ENCODE data around the gene HMGCR. TPM values are rescaled to one million over a fixed set of nuclear protein-coding genes. Genes with fewer than 3 reads are reported as not detected.

HMGCR gene
- total and polyA plus RNA-seq, 2 of the 8 experiments (the other 6 are each of a cell fraction or from before 2014, with no cell fraction given), result 45.8 to 199 TPM

DNA sequence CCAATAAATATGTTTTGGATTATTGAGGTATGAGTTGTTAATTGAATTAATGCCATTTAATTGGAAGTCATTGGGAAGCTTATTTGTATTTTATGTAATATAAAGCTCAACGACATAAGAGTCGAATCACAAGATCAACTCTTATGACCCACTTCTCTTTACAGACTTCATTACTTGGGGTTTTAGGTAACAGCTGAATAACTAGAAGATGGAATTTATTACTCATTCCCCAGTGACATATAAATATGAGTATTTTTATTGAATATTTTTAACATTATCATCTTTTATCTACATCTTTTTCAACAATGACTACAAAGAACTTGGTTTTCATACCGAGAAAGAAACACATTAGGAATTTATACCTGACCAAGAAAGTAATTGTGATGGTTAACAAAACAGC is 21.1 kb downstream of the HMGCR start:
- H3K36me3 ChIP-seq (ENCODE audit: control insufficient read depth in 2 of 4, insufficient read depth in 4 of 4, low read length in 3 of 4), result peaks cover 38 to 97% (median 70%) of the 10 kb centered on the region in 4 experiments
- H4K5ac ChIP-seq (ENCODE audit: insufficient read length, low read depth, low read length), result no peak overlapping the region
- no peak overlapping the region for H3K23ac ChIP-seq (ENCODE audit: insufficient read length)
- no peaks in the 10 kb centered on the region for H3K79me1 ChIP-seq (ENCODE audit: low read depth, low read length)
- H3K9me3 ChIP-seq (ENCODE audit: insufficient read depth in 2 of 2, low read depth in 1 of 2, low read length in 1 of 2), result no peaks in the 10 kb centered on the region
- H3K9ac ChIP-seq (replicated peaks in 1 of 4; ENCODE audit: extremely low read depth in 1 of 4, low read depth in 3 of 4, low read length in 3 of 4), result no peak overlapping the region
- no peaks in the 10 kb centered on the region for H3K23me2 ChIP-seq (ENCODE audit: low read depth, low read length)
- H3K27ac ChIP-seq (ENCODE audit: low read depth, low read length), result no peak overlapping the region
- H3K79me2 ChIP-seq (ENCODE audit: control insufficient read depth in 1 of 2, insufficient read depth in 2 of 2, low read length in 2 of 2), result no peaks in the 10 kb centered on the region
- no peak overlapping the region for H3K14ac ChIP-seq (ENCODE audit: insufficient read length)
- no peak overlapping the region for H2BK20ac ChIP-seq (ENCODE audit: low read length)
- no peak overlapping the region for H2BK5ac ChIP-seq (ENCODE audit: low read depth, low read length)
- H4K8ac ChIP-seq (ENCODE audit: extremely low read depth, insufficient read depth, low read length), result no peak overlapping the region
- peaks cover 4 to 7% of the 10 kb centered on the region in 2 experiments for H4K20me1 ChIP-seq (replicated peaks in 1 of 2; ENCODE audit: control insufficient read depth in 1 of 2, insufficient read depth in 2 of 2, low read length in 2 of 2)
- no peak overlapping the region for H3K4me2 ChIP-seq (ENCODE audit: insufficient read depth in 1 of 2, low read depth in 2 of 2, low read length in 2 of 2)
- H3K4me3 ChIP-seq (ENCODE audit: extremely low read depth in 1 of 4, insufficient read depth in 2 of 4, low read depth in 3 of 4, low read length in 4 of 4), result no peak overlapping the region
- H4K91ac ChIP-seq (replicated peaks; ENCODE audit: insufficient read length, low read length), result no peak overlapping the region
- H2BK12ac ChIP-seq (ENCODE audit: low read depth, low read length), result no peak overlapping the region
- H2AK5ac ChIP-seq (ENCODE audit: low read depth, low read length), result no peak overlapping the region
- no peak overlapping the region for H3K56ac ChIP-seq (replicated peaks; ENCODE audit: insufficient read length, low read depth, low read length)
- no peak overlapping the region for H2AFZ ChIP-seq (ENCODE audit: low read length)
- ChIA-PET CTCF (ENCODE audit: partially characterized antibody) (interaction anchor here (0.8 to 0.9 kb wide), 2 partner anchors 11 to 309 kb away, joined by 3 read pairs; no protein-coding TSS in a partner anchor), POLR2A (ENCODE audit: partially characterized antibody) (interaction anchor here (1.1 to 2.5 kb wide), 2 partner anchors 12 to 21 kb away, joined by 3 to 5 read pairs; partner anchors contain the start of gene HMGCR)
- 96% methylated on average over 3 of the region's 3 CpGs; no CpG with 5 or more reads in 1 of the 2 experiments for WGBS, 2 experiments (ENCODE audit: extremely low coverage in 1 of 2, insufficient coverage in 1 of 2, insufficient read length in 1 of 2, insufficient replicate concordance in 2 of 2, low coverage in 1 of 2, low lambda C conversion rate in 2 of 2, missing lambda C conversion rate in 1 of 2)
- no peaks in the 10 kb centered on the region for H3K27me3 ChIP-seq (replicated peaks in 1 of 4; ENCODE audit: control insufficient read depth in 3 of 4, extremely low read depth in 1 of 4, insufficient read depth in 3 of 4, low read length in 3 of 4)
- H3K18ac ChIP-seq (ENCODE audit: extremely low read depth, low read length), result no peak overlapping the region
- no peak overlapping the region for H2BK15ac ChIP-seq (ENCODE audit: low read length)
- DNase-seq (ENCODE audit: low read depth in 1 of 2, low spot score in 2 of 2), result no peak
- no peak overlapping the region for H3K4ac ChIP-seq (replicated peaks; ENCODE audit: insufficient read length, low read depth, low read length)
- no peak for FAIRE-seq
- no peak overlapping the region for H2BK120ac ChIP-seq (replicated peaks; ENCODE audit: low read depth, low read length)
- H3K4me1 ChIP-seq (replicated peaks in 1 of 4; ENCODE audit: control insufficient read depth in 3 of 4, insufficient read depth in 4 of 4, low read length in 3 of 4), result no peaks in the 10 kb centered on the region
- TF ChIP-seq YY1 (IDR thresholded peaks at IDR 0.05; ENCODE audit: low read depth, low read length), result no peak
- TF ChIP-seq E2F6 (IDR thresholded peaks at IDR 0.05), result no peak
- TF ChIP-seq NANOG (IDR thresholded peaks at IDR 0.05; ENCODE audit: insufficient read depth, low read depth, low read length, poor library complexity, severe bottlenecking), result no peak
- no peak for TF ChIP-seq KDM5A (IDR thresholded peaks at IDR 0.05; ENCODE audit: low read length)
- no peak for TF ChIP-seq MAFK (IDR thresholded peaks at IDR 0.05; ENCODE audit: low read depth, low read length)
- TF ChIP-seq CHD2 (IDR thresholded peaks at IDR 0.05; ENCODE audit: low read length), result no peak
- no peak for TF ChIP-seq JUND (IDR thresholded peaks at IDR 0.05; ENCODE audit: low read length)
- no peak for TF ChIP-seq SIRT6 (IDR thresholded peaks at IDR 0.05; ENCODE audit: low read length)
- TF ChIP-seq TAF7 (optimal IDR thresholded peaks at IDR 0.05; ENCODE audit: borderline replicate concordance, low read depth, low read length), result no peak
- TF ChIP-seq CBX5 (IDR thresholded peaks at IDR 0.05; ENCODE audit: low read depth, low read length), result no peak
- TF ChIP-seq EZH2 (IDR thresholded peaks at IDR 0.05; ENCODE audit: low read depth, low read length, severe bottlenecking), result no peak
- no peak for TF ChIP-seq KDM1A (IDR thresholded peaks at IDR 0.05; ENCODE audit: borderline replicate concordance, low read length)
- TF ChIP-seq, protein P1, sequence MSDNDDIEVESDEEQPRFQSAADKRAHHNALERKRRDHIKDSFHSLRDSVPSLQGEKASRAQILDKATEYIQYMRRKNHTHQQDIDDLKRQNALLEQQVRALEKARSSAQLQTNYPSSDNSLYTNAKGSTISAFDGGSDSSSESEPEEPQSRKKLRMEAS (IDR thresholded peaks at IDR 0.05), result no peak
- no peak for TF ChIP-seq KDM4A (IDR thresholded peaks at IDR 0.05; ENCODE audit: low read depth, low read length, severe bottlenecking)
